Measurements from ENCODE around the gene NFRKB. TPM values are rescaled to one million over a fixed set of nuclear protein-coding genes. Genes with fewer than 3 reads are reported as not detected.

NFRKB gene
- 20.4 and 23.4 TPM in 2 replicates for total RNA-seq (2014; rRNA removed; shearing (Covaris generic))

DNA sequence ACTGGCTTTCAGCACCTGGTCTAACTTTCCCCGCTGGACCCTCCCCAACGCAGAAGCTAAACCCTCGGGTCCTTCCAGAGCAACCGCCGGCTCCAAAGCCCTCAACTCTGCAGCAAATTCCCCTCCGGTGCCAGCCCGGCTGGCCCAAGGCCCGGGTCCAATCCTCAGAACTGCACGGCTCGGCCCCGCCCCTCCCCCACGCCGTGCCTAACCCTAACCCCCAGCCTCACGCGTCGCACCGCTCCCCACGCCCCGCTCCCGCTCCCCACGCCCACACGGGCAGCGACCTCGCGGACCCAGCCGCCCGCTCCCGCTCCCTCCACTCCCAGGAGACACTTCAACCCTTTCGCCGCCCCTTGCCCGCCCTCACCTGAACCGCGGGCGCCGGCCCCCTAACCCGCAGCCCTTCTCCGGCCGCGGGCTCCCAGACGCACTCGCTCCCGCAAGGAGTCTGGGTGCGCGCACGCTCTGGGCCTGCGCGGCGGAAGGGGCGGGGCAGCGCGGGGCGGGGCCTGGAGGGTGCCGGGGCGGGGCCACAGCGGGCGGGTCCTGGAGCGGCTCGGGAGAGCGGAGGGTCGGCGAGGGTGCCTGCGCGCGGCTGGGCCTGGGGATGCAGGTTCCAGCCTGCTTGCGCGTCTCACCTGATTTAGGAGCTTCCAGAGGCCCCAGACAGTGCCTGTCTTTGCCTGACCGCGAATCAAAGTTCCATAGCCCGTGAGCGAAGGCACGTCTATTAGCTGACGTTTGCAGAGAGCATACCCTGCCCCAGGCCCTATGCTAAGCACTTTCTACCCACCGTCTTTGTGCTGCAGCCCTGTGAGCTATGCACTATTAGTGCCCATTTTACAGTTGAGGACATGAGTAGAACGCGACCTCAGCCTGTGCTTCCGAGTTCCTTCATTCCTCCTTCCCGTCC is at the start of gene NFRKB:
NFRKB (minus strand) TSS at position 453 of the 916 bp plus-strand sequence. CDS start 2,729 bp downstream, outside the sequence.
- peak; percentile 71 to 77 for DNase-seq

GRCh38 chr11:129944696-129945095 is 49.3 kb upstream of the NFRKB start:
- no peaks in the 10 kb centered on the region for H3K36me3 ChIP-seq
- no peak overlapping the region for H3K4me3 ChIP-seq
- H3K27me3 ChIP-seq: no peaks in the 10 kb centered on the region
- H3K27ac ChIP-seq: no peak overlapping the region
- no peaks in the 10 kb centered on the region for H3K9me3 ChIP-seq (replicated peaks)
- DNase-seq: no peak
- H3K4me1 ChIP-seq: no peaks in the 10 kb centered on the region

More for the DNA sequence above, at the start of gene NFRKB:
- Histone ChIP-seq H3K27ac (peak within 1 kb of the TSS; percentile 57), H3K4me3 (peak within 1 kb of the TSS; percentile 84), H3K27me3 (no peaks in the 10 kb centered on the region), H3K4me1 (0 out of 2 replicates have a peak, but pooled peaks cover 3% of the 10 kb centered on the region), H3K36me3 (peaks cover 12% of the 10 kb centered on the region), H3K9me3 (replicated peaks) (no peaks in the 10 kb centered on the region)

DNA sequence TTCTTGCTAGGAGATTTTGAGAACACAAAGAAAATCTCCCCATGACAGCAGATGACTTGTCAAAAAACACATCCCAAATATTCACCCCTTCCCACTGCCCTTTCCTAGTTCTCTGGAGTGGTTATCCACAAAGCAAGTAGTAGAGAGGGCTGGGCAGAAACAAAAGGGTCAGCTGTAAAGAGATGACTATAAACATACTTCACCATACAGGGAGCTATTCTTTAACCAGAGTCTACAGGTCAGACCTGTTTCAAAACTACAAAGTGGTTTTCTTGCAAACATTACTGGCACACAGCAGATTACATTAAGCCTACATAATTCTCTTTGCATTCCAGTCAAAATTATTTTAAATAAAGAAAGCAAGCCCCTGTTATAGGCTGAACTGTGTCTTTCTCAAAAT is 47.7 kb upstream of the NFRKB start:
- Histone ChIP-seq H3K27me3 (no peaks in the 10 kb centered on the region), H3K36me3 (no peaks in the 10 kb centered on the region), H3K4me1 (no peaks in the 10 kb centered on the region), H3K27ac (no peak overlapping the region), H3K4me3 (no peak overlapping the region), H3K9me3 (replicated peaks) (no peaks in the 10 kb centered on the region)
- DNase-seq: no peak

DNA sequence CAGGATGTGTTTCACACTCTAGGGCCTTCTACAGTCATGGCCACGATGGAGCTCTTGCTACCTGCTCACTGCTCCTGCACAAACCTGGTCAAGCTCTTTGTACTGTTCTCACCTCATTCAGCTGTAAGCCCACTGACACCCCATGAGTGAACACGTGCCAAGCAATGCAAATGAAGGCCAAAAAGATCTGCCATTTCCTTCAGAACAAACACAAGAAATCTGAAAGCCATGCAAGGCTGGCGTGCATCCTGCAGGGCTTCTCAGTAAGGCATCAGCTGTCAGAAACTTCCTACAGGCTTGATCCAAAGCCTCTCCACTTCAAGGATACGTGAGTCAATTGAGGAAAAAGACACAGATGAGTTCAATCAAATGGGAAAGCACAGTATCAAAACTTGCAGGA is 44.1 kb upstream of the NFRKB start:
- Histone ChIP-seq H3K27ac (no peak overlapping the region), H3K36me3 (no peaks in the 10 kb centered on the region; the same call in 1 of the 2 replicates), H3K27me3 (no peaks in the 10 kb centered on the region), H3K9me3 (replicated peaks) (no peaks in the 10 kb centered on the region), H3K4me3 (no peak overlapping the region), H3K4me1 (no peaks in the 10 kb centered on the region)
- DNase-seq: no peak

DNA sequence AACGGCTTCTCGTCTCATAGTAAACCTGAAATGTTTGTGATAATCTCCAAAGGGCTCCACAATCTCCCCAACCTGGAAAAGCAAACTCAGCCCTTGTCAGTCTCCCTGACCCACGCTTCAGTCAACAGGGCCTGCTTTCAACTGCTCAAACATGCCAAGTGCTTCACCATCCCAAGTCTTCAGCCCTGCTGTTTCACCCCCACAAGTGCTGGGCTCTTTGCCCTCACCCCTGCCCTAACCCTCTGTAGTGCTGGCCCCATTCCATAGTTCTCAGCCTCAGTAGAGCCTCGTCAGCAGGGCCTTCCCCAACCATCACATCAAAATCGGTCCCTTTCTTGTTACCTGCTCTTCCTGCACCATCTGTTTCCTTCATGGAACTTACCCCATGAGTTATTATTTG is 43.4 kb upstream of the NFRKB start:
- H3K4me3 ChIP-seq: no peak overlapping the region
- H3K27me3 ChIP-seq: no peaks in the 10 kb centered on the region
- H3K9me3 ChIP-seq (replicated peaks): no peaks in the 10 kb centered on the region
- no peaks in the 10 kb centered on the region for H3K4me1 ChIP-seq
- no peaks in the 10 kb centered on the region; the same call in 1 of the 2 replicates for H3K36me3 ChIP-seq
- no peak for DNase-seq
- H3K27ac ChIP-seq: no peak overlapping the region

GRCh38 chr11:129937592-129938238 is 42.3 kb upstream of the NFRKB start:
- Histone ChIP-seq H3K4me1 (no peaks in the 10 kb centered on the region), H3K36me3 (no peaks in the 10 kb centered on the region; the same call in 1 of the 2 replicates), H3K4me3 (no peak overlapping the region), H3K27ac (no peak overlapping the region), H3K9me3 (replicated peaks) (no peaks in the 10 kb centered on the region), H3K27me3 (no peaks in the 10 kb centered on the region)
- no peak for DNase-seq

- DNase-seq: no peak
- Histone ChIP-seq H3K9me3 (replicated peaks) (no peaks in the 10 kb centered on the region), H3K27ac (no peak overlapping the region), H3K27me3 (no peaks in the 10 kb centered on the region), H3K4me3 (no peak overlapping the region), H3K36me3 (no peaks in the 10 kb centered on the region; the same call in 1 of the 2 replicates), H3K4me1 (no peaks in the 10 kb centered on the region)
Measured at GRCh38 chr11:129935723-129936122, 40.3 kb upstream of the NFRKB start.

- no peak overlapping the region for H3K4me3 ChIP-seq
- no peaks in the 10 kb centered on the region for H3K4me1 ChIP-seq
- H3K27me3 ChIP-seq: no peaks in the 10 kb centered on the region
- DNase-seq: no peak
- no peak overlapping the region for H3K27ac ChIP-seq
- H3K36me3 ChIP-seq: no peaks in the 10 kb centered on the region; the same call in 1 of the 2 replicates
- no peaks in the 10 kb centered on the region for H3K9me3 ChIP-seq (replicated peaks)
Measured at GRCh38 chr11:129933891-129934290, 38.5 kb upstream of the NFRKB start.

- no peak for DNase-seq
- H3K9me3 ChIP-seq (replicated peaks): no peaks in the 10 kb centered on the region
- H3K4me3 ChIP-seq: no peak overlapping the region
- no peaks in the 10 kb centered on the region; the same call in 1 of the 2 replicates for H3K36me3 ChIP-seq
- H3K27me3 ChIP-seq: no peaks in the 10 kb centered on the region
- no peaks in the 10 kb centered on the region for H3K4me1 ChIP-seq
- H3K27ac ChIP-seq: no peak overlapping the region
Measured at GRCh38 chr11:129933262-129933661, 37.9 kb upstream of the NFRKB start.

DNA sequence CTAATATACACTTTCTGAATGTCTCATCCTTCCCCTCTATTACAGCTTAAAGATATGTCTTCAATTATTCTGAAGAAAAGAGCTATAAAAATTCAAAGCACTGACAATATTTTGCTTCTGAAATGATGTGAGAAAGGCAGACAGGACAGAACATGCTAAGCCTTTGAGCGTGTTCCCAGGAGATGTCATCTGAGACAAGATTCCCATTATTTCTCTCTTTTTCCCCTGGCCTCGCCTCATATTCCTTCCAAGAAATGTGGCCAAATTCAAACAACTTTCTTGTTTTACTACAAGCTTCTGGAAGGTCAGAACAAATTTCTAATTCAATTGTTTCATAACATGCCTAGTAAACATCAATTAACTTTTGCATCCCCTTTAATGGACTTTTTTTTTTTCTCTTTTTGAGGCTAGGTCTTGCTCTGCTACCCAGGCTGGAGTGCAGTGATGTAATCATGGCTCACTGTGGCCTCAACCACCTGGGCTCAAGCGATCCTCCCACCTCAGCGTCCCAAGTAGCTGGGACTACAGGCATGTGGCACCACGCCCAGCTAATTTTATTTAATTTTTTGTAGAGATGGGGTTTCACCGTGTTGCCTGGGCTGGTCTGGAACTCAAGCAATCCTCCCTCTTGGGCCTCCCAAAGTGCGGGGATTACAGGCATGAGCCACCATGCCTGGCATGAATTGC is 37.1 kb upstream of the NFRKB start:
- H3K9me3 ChIP-seq (replicated peaks): no peaks in the 10 kb centered on the region
- H3K36me3 ChIP-seq: no peaks in the 10 kb centered on the region; the same call in 1 of the 2 replicates
- H3K27ac ChIP-seq: no peak overlapping the region
- H3K27me3 ChIP-seq: no peaks in the 10 kb centered on the region
- no peak overlapping the region for H3K4me3 ChIP-seq
- DNase-seq: no peak
- H3K4me1 ChIP-seq: no peaks in the 10 kb centered on the region

- no peaks in the 10 kb centered on the region; the same call in 1 of the 2 replicates for H3K36me3 ChIP-seq
- H3K4me3 ChIP-seq: no peak overlapping the region
- H3K27me3 ChIP-seq: no peaks in the 10 kb centered on the region
- H3K27ac ChIP-seq: no peak overlapping the region
- H3K4me1 ChIP-seq: no peaks in the 10 kb centered on the region
- H3K9me3 ChIP-seq (replicated peaks): no peaks in the 10 kb centered on the region
- DNase-seq: no peak
Measured at GRCh38 chr11:129930743-129931142, 35.4 kb upstream of the NFRKB start.

DNA sequence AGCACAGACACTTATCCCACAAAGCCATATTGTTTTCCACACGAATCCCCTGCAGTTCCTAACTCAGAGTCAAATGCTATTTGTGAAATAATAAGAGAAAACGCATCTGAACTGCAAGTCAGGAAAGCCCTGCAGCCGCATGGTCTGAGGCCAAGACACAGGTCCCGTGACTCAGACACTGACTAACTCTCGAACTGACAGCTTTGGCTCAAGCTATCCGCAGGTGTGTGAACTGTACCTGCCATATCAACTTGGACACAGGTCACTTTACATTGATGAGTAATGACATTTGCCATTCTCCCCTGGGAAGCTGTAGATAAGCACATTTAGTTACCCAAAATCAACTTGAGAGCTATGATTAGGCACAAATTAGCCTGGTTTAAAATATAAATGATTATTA is 34.9 kb upstream of the NFRKB start:
- H3K4me3 ChIP-seq: no peak overlapping the region
- H3K36me3 ChIP-seq: no peaks in the 10 kb centered on the region; the same call in 1 of the 2 replicates
- H3K27ac ChIP-seq: no peak overlapping the region
- no peaks in the 10 kb centered on the region for H3K27me3 ChIP-seq
- DNase-seq: no peak
- no peaks in the 10 kb centered on the region for H3K9me3 ChIP-seq (replicated peaks)
- no peaks in the 10 kb centered on the region for H3K4me1 ChIP-seq

DNA sequence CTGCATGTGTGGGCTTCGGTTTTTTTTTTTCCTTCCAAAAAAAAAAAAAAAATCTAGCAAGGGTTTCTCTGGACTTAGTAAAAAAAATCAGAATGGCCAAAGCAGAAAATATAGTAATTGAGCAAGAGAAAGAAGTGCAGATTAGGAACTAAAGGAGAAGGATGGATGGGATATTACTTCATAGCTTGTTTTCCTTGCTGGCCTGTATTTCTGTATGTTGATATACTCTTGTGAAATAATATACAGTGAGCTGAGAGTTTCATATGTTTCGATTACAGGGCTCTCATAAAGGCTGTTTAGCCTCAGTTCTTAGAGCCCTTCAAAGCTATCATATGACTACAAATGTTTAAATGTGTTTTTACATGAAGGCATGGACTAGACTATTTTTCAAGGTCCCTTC is 34.3 kb upstream of the NFRKB start:
- DNase-seq: no peak

DNA sequence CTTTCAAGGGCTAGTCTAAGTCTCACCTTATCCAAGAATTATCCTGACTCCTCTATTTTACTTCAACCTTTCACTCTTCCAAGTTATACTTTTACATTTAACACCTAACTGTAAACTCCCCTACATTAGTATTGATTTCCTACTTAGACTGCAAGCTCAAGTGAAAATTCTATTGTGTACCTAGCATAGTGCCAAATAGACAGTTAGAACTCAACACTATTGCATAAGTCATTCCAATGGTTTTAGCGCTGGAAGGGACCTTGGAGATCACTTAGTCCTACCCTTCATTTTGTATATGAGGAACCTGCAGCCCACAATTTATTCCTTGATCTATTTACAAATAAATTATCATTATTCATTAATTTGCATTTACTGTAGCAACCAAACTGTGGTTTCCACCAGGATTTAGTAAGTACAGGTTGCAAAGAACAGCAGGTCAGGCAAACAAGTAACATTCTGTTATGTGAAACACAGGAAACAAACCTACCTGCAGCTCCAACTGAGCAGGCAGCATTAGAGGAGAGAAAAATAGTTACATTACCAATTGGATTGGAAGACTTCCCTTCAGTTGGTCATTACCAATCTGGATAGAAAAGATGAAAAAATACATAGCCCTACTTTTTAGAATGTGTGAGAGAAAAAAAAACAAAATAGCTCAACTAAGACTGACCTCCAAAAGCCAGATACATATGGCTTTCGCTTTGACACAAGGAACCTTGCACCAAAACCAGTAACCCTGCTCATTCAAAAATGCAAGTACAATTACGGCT is 33.7 kb upstream of the NFRKB start:
- no peaks in the 10 kb centered on the region for H3K4me1 ChIP-seq
- H3K27ac ChIP-seq: no peak overlapping the region
- H3K27me3 ChIP-seq: no peaks in the 10 kb centered on the region
- H3K36me3 ChIP-seq: no peaks in the 10 kb centered on the region
- DNase-seq: no peak
- H3K9me3 ChIP-seq (replicated peaks): no peaks in the 10 kb centered on the region
- no peak overlapping the region for H3K4me3 ChIP-seq

More for the DNA sequence above, 34.3 kb upstream of the NFRKB start:
- H3K4me3 ChIP-seq: no peak overlapping the region
- no peaks in the 10 kb centered on the region for H3K4me1 ChIP-seq
- no peak overlapping the region for H3K27ac ChIP-seq
- no peaks in the 10 kb centered on the region for H3K27me3 ChIP-seq
- H3K9me3 ChIP-seq (replicated peaks): no peaks in the 10 kb centered on the region
- no peaks in the 10 kb centered on the region; the same call in 1 of the 2 replicates for H3K36me3 ChIP-seq

All from SJCRH30 (cell line).